ENCODE data around the gene VEGFB.
A peak's percentile ranks its signal among the peaks of the same experiment; 100 is the strongest.

The VEGFB gene

DNA sequence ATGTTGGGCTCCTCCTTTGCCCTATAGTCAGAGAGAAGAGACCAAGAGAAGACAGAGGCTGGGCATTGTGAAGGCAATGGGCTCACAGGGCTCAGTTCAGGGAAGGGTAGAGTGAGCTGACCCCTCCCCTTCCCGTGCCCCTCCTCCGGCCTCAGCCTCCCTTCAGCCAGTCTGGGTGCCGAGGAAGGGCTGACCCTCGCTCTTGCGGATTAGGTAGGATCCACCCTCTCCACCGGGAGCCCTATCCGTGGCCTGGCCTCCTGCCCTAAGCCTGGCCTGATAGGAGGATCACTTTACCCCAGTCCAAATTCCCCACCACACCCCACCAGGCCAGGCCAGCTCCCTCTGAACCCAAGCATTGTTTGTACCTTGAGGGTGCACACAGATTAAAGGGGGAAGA is 14.2 kb downstream of the VEGFB start:
- no peak for FAIRE-seq

GRCh38 chr11:64249038-64249437 is 14.7 kb downstream of the VEGFB start:
- DNase-seq (ENCODE audit: insufficient read length, low spot score) (no peak), FAIRE-seq (no peak)
- no peak for TF ChIP-seq CTCF (IDR thresholded peaks at IDR 0.05; ENCODE audit: insufficient read depth, missing control alignments)

More for the DNA sequence above, 14.2 kb downstream of the VEGFB start:
- no peak for TF ChIP-seq CTCF (IDR thresholded peaks at IDR 0.05; ENCODE audit: insufficient read depth, missing control alignments)
- no peak for DNase-seq (ENCODE audit: insufficient read length, low spot score)

GRCh38 chr11:64249563-64250414 is 15.4 kb downstream of the VEGFB start:
- DNase-seq (ENCODE audit: insufficient read length, low spot score) (no peak), FAIRE-seq (no peak)
- no peak for TF ChIP-seq CTCF (IDR thresholded peaks at IDR 0.05; ENCODE audit: insufficient read depth, missing control alignments)

- no peak for TF ChIP-seq CTCF (IDR thresholded peaks at IDR 0.05; ENCODE audit: insufficient read depth, missing control alignments)
- DNase-seq (ENCODE audit: insufficient read length, low spot score) (peak; percentile 76), FAIRE-seq (no peak)
Measured at GRCh38 chr11:64250415-64251015, 16.1 kb downstream of the VEGFB start.

GRCh38 chr11:64251016-64251752 is 16.8 kb downstream of the VEGFB start, which contains the start of gene PLCB3:
Gene PLCB3, plus strand, starts transcription at chr11:64251530. Its CDS starts 120 bp downstream, at chr11:64251650.
- FAIRE-seq (no peak), DNase-seq (ENCODE audit: insufficient read length, low spot score) (peak; percentile 89)
- TF ChIP-seq CTCF (IDR thresholded peaks at IDR 0.05; ENCODE audit: insufficient read depth, missing control alignments), result peak; percentile 44

GRCh38 chr11:64251753-64252002 is 17.3 kb downstream of the VEGFB start:
- FAIRE-seq, result no peak

More at GRCh38 chr11:64251753-64252002, 17.3 kb downstream of the VEGFB start:
- no peak for DNase-seq (ENCODE audit: insufficient read length, low spot score)
- TF ChIP-seq CTCF (IDR thresholded peaks at IDR 0.05; ENCODE audit: insufficient read depth, missing control alignments), result no peak
